Liver (tissue), 3 donors: ENCODE data around the gene GSAP.

Experiments used
- CTCF ChIP-seq: fragments of 150-350 bp; IDR thresholded peaks from 2 replicates; pipeline ENCODE4 v1.5.1; 2017; ENCODE audit warnings: improper control_type of control experiment, low read depth, low read length; ENCODE audit not compliant: missing input control
- FOXA1 ChIP-seq: IDR thresholded peaks from 2 replicates; pipeline ENCODE4 v1.6.1; 2016; ENCODE audit warnings: antibody characterized with exemption
- HNF4G ChIP-seq: IDR thresholded peaks from 2 replicates; pipeline ENCODE4 v1.6.1; 2016; ENCODE audit warnings: antibody characterized with exemption
- JUND ChIP-seq, 2 donors: IDR thresholded peaks; 2 replicates each; pipeline ENCODE4 v1.6.1; 2016; ENCODE audit warnings: antibody characterized with exemption in 2 of 2
- RAD21 ChIP-seq, 2 donors: IDR thresholded peaks; 2 replicates each; pipeline ENCODE4 v1.6.1; 2016; ENCODE audit warnings: antibody characterized with exemption in 2 of 2, mild to moderate bottlenecking in 2 of 2
- SP1 ChIP-seq: IDR thresholded peaks from 2 replicates; pipeline ENCODE4 v1.6.1; 2018; ENCODE audit warnings: antibody characterized with exemption, mild to moderate bottlenecking
- TAF1 ChIP-seq: conservative IDR thresholded peaks from 2 replicates; pipeline ENCODE4 v1.6.1; 2016; ENCODE audit warnings: antibody characterized with exemption, mild to moderate bottlenecking
- YY1 ChIP-seq: IDR thresholded peaks from 2 replicates; pipeline ENCODE4 v1.6.1; 2016; ENCODE audit warnings: antibody characterized with exemption, mild to moderate bottlenecking
- donor health status: healthy.
- donor health status: healthy.

GRCh38 chr7:77419102-77419501 is 3.0 kb upstream of the GSAP start:
- TF ChIP-seq CTCF: no peak
- no peak for TF ChIP-seq YY1
- no peak for TF ChIP-seq SP1
- TF ChIP-seq FOXA1: no peak
- no peak for TF ChIP-seq RAD21 (IDR thresholded peaks at IDR 0.05)
- no peak for TF ChIP-seq JUND (IDR thresholded peaks at IDR 0.05)
- no peak for TF ChIP-seq TAF1
- no peak for TF ChIP-seq HNF4G
